NCI-H2107 treated with DMSO at 0.1 percent for 48 hours (cell line): Measurements from ENCODE around the gene EFCAB5.
"Not testable (repeated sequence)": the region's sequence is repeated elsewhere in the genome, so short reads cannot be mapped to it uniquely, and the experiment has no call there.

ENCODE experiments used
- DNase-seq: peaks from one replicate; lab custom pipeline; 2025; ENCODE audit not compliant: unreplicated experiment; lab: John Stamatoyannopoulos, UW

The EFCAB5 gene

GRCh38 chr17:30000755-30001257, 59.4 kb downstream of the EFCAB5 start:
- DNase-seq, result no peak

- DNase-seq, result no peak
These were observed 60.7 kb downstream of the EFCAB5 start for GRCh38 chr17:30002088-30002487.

DNA sequence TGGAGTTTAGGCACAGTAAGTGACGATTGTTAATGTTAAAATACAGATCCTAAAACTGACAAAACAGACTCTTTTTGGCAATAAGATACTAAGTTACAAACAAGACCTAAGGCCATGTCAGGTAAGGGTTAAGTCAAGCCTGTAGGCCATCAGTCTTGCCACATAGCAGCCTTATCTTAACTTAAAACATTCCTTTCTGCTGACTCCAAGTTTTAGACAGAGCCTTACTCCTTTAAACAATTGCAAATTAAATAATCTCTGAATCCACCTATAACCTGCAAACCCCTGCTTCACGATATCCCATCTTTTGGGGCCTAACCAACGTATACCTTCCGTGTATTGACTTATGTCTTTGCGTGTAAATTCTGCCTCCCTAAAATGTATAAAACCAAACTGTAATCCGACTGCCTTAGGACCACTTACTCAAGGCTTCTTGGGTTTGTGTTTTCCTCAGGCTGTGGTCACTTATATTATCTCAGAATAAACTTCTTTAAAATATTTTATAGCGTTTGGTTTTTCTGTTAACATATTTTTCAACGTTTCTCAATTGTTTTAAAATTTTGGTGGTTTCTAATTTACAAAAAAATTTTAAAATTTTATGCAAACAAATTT, 64.4 kb downstream of the EFCAB5 start:
- no peak for DNase-seq

DNA sequence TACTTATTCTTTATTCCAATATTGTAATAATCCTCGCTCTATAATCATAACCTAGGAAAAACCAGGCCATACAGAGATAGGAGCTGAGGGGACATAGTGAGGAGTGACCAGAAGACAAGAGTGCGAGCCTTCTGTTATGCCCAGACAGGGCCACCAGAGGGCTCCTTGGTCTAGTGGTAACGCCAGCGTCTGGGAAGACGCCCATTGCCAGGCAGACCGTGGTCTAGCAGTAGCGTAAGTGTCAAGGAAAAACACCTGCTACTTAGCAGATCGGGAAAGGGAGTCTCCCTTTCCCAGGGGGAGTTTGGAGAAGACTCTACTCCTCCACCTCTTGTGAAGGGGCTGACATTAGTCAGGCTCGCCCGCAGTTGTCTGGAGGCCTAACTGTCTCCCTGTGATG, 70.5 kb downstream of the EFCAB5 start:
- DNase-seq, result not testable (repeated sequence)

GRCh38 chr17:30021708-30022317, 80.4 kb downstream of the EFCAB5 start:
- peak; percentile 71 for DNase-seq

GRCh38 chr17:30025325-30025724, 83.9 kb downstream of the EFCAB5 start:
- DNase-seq, result not testable (repeated sequence)

DNA sequence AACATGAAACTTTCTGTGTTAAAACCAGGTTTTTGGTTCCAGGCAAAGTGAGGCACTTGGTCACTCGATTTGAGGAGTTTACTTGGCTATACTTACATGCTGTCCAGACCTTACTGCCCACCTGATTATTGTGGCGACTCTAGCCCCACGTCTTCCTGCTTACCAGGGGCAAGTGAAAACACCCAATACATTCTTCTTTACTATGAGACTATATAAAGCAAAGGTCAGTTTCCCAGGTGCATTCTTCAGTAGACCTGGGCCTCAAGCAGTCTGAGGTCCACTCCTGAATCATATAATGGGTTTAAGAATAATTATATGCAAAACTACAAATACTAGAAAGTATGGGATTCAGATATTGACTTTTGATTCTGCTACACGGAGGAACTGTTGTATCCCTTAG, 86.2 kb downstream of the EFCAB5 start:
- DNase-seq, result no peak

DNA sequence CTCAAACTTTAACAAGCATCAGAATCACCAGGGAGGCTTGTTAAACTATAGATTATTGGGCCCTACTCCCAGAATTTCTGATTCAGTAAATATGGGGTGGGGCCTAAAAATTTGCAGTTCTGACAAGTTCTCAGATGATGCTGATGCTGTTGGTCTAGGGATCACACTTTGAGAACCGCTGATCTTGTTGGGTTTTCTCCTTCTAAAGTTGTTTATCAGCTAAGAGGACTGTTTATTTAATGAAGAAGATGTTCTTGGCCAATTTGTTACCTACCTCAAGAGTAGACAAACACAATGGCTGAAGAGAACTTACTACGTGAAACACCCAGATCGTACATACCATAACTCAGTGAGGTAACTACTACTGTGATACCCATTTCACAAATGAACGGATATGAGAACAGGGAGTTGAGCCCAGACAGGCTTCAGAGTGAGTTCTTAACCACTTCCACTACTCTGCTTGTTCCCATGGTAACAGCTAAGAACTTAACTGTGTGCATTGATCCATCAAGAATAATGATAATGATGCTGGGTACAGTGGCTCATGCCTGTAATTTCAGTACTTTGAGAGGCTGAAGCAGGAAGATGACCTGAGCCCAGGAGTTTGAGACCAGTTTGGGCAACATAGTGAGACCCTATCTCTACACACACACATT, 89.9 kb downstream of the EFCAB5 start:
- DNase-seq, result no peak

DNA sequence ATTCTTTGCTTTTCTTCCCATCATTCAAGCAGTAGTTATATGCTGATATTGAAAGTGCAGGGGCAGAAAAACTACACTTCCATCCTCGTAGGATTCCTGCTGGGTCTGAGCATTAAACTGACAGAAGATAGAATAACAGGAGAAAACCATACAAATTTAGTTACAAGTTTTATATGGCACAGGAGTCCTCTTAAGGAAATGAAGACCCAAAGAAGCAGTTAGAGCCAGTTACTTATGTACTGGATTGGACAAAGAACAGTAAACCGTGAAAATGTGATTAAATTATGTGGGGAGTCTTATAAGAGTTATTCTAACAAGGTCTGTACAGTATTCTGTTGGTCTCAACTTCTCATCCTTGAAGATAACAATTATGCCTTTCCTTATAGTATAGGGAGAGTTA, 93.9 kb downstream of the EFCAB5 start:
- DNase-seq, result no peak

GRCh38 chr17:30040719-30041518, 99.5 kb downstream of the EFCAB5 start:
- not testable (repeated sequence) for DNase-seq

DNA sequence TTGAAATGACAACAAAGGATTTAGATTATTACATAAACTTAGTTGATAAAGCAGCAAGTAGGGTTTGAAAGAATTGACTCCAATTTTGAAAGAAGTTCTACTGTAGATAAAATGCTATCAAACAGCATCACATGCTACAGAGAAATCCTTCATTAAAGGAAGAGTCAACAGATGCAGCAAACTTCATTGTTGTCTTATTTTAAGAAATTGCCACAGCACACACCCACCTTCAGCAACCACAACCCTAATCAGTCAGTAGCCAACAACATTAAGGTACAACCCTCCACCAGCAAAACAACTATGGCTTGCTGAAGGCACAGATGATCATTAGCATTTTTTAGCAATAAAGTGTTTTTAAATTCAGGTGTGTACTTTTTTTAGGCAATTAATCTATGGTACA, 100.1 kb downstream of the EFCAB5 start:
- no peak for DNase-seq

DNA sequence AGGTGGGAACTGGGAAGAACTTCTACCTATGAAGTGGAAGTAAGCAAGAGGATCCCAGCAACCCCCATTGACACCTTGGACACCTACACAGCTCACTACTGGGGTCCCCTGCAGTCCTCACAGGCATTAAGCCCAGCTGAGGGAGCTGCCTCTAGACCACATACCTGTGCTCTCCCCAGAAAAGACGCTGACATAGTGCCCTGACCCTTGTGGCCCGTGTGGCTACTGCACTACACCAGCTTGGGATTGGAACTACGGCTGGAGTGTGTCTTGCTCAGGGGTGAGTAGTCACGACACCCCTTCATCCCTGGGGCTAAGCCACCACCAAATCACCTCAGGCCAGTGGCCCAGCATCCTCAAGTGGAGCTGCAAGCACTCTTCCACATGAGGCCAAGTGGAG, 120.9 kb downstream of the EFCAB5 start:
- DNase-seq, result no peak

GRCh38 chr17:30064738-30065137, 123.3 kb downstream of the EFCAB5 start:
- DNase-seq, result no peak

GRCh38 chr17:30068465-30068864, 127.0 kb downstream of the EFCAB5 start:
- no peak for DNase-seq

- no peak for DNase-seq
These were observed 132.8 kb downstream of the EFCAB5 start for GRCh38 chr17:30074254-30074653.

DNA sequence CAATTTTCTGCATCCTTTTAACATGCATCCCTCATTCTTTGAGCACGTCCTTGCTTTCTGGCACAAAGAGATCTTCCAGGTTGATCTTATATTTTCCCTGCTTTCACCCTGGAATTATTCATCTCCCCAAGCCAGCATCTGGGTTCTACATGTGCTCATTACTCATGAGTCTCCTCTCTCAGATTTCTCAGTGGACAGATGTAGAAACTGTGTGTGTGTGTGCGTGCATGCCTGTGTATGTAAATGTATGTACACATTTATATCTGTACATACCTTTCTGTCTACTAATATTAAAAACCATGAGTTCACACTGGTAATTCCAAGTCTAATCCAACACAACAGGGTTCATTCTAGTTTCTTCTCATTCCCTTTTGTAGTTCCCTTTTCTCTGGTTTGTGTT, 133.3 kb downstream of the EFCAB5 start:
- DNase-seq, result no peak

DNA sequence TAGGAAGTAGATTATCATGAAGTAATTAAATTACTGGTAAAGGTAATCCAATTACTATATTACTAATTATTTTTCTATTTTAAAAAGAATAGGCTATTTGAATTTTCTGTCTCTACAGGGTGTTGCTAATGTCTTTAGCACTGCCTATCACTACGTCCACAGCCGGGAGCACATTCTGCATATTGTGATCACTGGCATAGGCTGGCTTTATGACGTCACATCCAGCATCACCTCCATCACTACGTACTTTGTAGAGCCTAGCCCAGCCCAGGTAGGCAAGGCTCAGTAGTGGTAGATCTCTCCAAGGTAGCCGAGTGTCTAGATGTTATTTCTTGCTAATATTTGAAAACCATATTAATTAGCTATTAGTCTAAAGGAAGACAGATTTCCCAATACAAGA, 141.3 kb downstream of the EFCAB5 start:
- DNase-seq, result no peak

DNA sequence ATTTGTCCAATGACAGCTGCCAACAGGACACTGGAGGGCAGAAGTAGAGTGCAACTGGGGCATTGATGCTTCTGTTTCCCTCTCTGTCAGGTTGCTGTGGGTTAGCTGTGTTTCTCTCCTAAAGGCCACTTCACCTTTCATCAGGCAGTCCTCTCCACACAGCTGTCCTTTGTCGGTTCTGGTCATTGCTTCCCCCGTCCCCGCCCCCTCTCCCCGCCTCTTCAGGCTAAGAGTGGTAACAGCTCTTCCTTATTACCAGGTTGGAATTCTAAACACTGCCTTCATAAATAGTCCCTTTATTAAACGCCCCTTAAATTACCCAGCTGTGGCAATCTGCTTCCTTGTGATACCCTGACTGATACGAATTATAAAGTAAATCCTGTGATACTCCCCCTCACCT, 143.4 kb downstream of the EFCAB5 start:
- no peak for DNase-seq

DNA sequence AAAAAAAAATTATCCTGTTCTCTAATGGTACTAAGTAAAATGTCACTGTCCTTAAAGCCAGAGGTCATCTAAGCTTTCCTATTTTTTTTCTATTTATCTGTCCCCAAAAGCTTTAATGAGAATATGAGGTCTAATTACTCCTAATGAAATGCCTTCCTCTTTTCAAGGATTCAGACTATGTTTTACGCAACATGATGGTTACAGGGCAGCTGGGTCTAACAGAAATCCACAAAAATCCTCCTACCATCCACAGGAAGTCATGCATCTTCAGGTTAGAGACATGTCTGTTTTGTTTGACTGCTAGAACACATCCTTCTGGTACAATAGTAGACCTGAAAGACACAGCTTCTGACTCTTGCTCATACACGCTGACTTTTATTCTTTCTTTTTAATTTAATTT, 145.5 kb downstream of the EFCAB5 start:
- DNase-seq, result no peak

GRCh38 chr17:30087431-30087830, 146.0 kb downstream of the EFCAB5 start:
- DNase-seq, result not testable (repeated sequence)

DNA sequence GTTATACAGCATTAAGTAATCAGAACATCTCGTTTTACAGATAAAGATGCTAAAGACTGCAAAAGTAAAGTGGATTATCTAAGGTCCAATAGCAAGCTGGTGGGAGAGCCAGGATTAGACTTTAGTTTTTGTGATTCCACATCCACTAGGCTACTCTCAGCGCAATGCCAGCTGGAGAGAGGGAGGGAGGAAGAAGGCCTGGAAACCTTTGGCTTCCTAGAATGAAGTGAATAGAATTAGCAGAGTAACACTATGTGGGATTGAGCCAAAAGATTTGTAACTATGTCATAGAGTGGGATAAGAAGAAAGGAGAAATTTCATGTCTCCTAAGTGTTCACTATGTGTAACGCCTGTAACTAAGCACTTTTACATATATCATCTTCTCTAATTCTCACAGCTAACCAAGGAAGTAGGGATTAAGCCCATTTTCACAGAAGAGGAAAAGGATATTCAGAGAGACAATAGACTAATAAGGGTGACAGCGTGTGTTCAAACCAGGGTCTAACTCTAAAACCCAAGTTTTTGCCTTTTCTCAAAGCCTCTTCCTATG, 149.8 kb downstream of the EFCAB5 start:
- no peak for DNase-seq
